Retinal pigment epithelial cell (primary cell): ENCODE data around the gene PPP1R1B.

Experiments used
- DNase-seq: peaks from one replicate; pipeline ENCODE4 v3.0.0-alpha.2; 2010; ENCODE audit warnings: low read depth
- H3K4me3 ChIP-seq: 2 replicates; pipeline ENCODE4 v1.5.1; 2011; ENCODE audit warnings: mild to moderate bottlenecking, low read length, control low read depth, moderate library complexity
- TF ChIP-seq, protein P1 (sequence below): conservative IDR thresholded peaks from 2 replicates; pipeline ENCODE4 v1.5.1; 2011; ENCODE audit warnings: low read depth, low read length, control low read depth, inconsistent platforms

Gene PPP1R1B

GRCh38 chr17:39672522-39673334, 46.0 kb downstream of the PPP1R1B start:
- TF ChIP-seq, protein P1, sequence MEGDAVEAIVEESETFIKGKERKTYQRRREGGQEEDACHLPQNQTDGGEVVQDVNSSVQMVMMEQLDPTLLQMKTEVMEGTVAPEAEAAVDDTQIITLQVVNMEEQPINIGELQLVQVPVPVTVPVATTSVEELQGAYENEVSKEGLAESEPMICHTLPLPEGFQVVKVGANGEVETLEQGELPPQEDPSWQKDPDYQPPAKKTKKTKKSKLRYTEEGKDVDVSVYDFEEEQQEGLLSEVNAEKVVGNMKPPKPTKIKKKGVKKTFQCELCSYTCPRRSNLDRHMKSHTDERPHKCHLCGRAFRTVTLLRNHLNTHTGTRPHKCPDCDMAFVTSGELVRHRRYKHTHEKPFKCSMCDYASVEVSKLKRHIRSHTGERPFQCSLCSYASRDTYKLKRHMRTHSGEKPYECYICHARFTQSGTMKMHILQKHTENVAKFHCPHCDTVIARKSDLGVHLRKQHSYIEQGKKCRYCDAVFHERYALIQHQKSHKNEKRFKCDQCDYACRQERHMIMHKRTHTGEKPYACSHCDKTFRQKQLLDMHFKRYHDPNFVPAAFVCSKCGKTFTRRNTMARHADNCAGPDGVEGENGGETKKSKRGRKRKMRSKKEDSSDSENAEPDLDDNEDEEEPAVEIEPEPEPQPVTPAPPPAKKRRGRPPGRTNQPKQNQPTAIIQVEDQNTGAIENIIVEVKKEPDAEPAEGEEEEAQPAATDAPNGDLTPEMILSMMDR = no peak
- H3K4me3 ChIP-seq = no peak overlapping the region
- no peak for DNase-seq

GRCh38 chr17:39673335-39674081, 46.8 kb downstream of the PPP1R1B start:
- TF ChIP-seq, protein P1 = no peak
- no peak for DNase-seq
- no peak overlapping the region for H3K4me3 ChIP-seq

GRCh38 chr17:39674179-39674578, 47.4 kb downstream of the PPP1R1B start:
- H3K4me3 ChIP-seq = no peak overlapping the region
- DNase-seq = no peak
- TF ChIP-seq, protein P1 = no peak

DNA sequence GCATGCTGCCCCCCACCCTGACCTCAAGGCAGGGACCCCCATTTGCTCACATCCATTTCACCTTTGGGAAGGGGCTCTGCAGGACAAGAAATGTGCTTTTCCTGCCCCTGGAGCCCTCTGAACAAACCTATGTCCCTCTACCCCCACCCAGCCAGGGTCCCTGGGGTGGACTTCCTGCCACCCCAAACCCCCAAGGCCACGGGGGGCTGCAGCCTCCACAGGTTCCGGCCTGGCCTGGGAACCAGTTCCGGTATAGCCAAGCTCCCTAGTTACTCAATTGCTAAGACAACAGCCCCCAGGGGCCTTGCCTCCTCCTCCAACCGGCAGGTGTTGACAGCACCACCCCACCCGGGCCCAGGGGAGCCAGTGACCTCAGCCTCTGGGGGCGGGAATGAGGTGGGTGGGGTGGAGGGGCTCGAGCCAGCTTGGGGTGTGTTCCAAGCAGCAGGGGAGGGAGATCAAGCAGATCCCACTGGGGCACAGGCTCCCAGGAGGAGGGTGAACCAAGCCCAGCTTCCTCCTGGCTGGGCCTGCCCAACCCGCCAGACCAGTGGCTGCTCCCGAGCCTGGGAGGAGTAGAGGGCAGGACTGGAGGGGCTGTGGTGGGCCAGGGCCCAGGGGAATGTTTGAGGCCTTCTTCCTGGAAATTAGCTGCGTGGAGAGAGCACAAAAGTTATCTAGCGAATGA, 48.1 kb downstream of the PPP1R1B start:
- no peak for DNase-seq
- TF ChIP-seq, protein P1 = no peak
- no peak overlapping the region for H3K4me3 ChIP-seq

- no peak for DNase-seq
- no peak overlapping the region for H3K4me3 ChIP-seq
- TF ChIP-seq, protein P1 = no peak
Measured at GRCh38 chr17:39675390-39676082, 48.8 kb downstream of the PPP1R1B start.

GRCh38 chr17:39676198-39676819, 49.6 kb downstream of the PPP1R1B start:
- TF ChIP-seq, protein P1 = no peak
- H3K4me3 ChIP-seq = no peak overlapping the region
- no peak for DNase-seq
